ENCODE data around the gene CLINT1. TPM values are rescaled to one million over a fixed set of nuclear protein-coding genes. Genes with fewer than 3 reads are reported as not detected.
"Not testable (repeated sequence)": the region's sequence is repeated elsewhere in the genome, so short reads cannot be mapped to it uniquely, and the experiment has no call there.

CLINT1 gene
- total and polyA plus RNA-seq, 12 donors, result 15.1 to 54.7 (median 50.7) TPM

DNA sequence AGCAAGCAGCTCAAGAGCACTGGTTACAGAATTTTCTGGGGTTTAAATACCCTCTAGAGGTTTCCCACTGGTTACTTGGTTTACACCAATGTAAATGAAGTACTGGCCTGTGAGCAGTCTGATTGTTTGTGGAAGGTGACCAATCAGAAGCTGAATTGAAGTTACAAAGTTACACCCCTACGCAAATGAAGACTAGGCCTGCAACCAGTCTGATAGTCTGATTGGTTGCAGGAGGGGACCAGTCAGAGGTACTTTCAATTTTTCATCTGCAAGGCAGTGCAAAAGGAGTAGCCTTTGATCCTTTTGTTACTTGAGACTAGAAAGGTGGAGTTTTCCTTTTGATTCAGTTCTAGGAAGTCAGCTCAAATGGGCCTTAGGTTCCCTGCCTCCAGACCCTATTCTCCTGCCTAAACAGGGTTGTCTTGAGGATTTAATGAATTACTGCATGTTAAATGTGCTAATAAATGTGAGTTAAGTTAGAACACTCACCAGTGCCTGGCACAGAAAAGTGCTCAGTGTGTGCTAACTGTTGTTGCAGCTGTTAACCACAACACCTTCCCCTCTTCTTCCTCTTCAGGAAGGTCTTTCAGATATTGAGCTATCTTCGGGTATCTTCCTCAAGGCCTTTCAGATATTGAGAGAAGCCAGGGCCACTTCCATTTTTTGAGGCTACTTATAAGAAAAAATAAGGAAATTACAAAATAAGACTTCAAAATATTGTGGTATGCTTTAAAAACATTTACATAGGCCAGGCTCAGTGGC is 32.1 kb upstream of the CLINT1 start:
- DNase-seq (no peak), ATAC-seq (no peak)
- TF ChIP-seq, protein P1, sequence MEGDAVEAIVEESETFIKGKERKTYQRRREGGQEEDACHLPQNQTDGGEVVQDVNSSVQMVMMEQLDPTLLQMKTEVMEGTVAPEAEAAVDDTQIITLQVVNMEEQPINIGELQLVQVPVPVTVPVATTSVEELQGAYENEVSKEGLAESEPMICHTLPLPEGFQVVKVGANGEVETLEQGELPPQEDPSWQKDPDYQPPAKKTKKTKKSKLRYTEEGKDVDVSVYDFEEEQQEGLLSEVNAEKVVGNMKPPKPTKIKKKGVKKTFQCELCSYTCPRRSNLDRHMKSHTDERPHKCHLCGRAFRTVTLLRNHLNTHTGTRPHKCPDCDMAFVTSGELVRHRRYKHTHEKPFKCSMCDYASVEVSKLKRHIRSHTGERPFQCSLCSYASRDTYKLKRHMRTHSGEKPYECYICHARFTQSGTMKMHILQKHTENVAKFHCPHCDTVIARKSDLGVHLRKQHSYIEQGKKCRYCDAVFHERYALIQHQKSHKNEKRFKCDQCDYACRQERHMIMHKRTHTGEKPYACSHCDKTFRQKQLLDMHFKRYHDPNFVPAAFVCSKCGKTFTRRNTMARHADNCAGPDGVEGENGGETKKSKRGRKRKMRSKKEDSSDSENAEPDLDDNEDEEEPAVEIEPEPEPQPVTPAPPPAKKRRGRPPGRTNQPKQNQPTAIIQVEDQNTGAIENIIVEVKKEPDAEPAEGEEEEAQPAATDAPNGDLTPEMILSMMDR (IDR thresholded peaks at IDR 0.05), result no peak
- intact Hi-C loops (cut with DNase I), result no loop called here
- H3K9me3 ChIP-seq, result peaks cover 0 to 11% (median 0%) of the 10 kb centered on the region in 11 donors
- WGBS, 2 donors, result 88 to 98% methylated on average over 2 of the region's 2 CpGs
- H3K27me3 ChIP-seq, result no peaks in the 10 kb centered on the region
- peaks cover 0 to 15% (median 0%) of the 10 kb centered on the region in 9 donors for H3K4me1 ChIP-seq
- no peak overlapping the region for H3K27ac ChIP-seq
- no peaks in the 10 kb centered on the region for H3K36me3 ChIP-seq
- H3K4me3 ChIP-seq, result no peak overlapping the region

DNA sequence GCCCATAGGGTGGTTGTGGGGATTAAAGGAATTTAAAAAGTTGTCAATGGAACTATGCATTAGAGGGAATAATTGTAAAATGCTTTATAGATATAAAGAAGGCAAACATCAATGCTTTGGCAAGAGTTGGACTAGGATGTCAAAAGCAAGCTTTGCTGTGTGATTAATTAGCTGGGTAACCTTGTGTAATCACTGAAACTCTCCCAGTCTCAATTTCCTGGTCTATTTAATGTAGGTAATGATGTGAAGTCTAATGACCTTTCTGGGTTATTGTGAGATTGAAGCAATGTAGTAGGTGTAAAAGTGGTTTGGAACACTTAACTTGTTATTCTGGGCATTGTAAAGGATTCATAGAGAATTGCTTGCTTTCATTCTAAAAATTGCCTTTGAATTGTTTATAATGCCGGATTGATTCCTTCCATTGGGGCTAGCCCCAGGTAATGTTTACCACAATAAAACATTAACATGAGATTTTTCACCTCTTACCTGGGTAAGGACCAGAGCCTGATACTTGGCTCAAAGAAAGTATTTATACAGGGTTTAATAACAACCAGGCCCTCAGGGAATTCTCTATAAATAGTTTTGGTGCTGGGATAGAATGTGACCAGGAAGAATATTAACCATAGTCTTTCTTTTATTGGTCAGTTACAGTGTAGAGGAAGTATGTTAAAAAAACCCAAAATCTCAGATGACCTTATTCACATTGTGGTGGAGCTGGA is 30.0 kb upstream of the CLINT1 start:
- WGBS, 2 donors, result 89 to 97% methylated on average over 1 of the region's 1 CpG
- Histone ChIP-seq H3K36me3 (no peaks in the 10 kb centered on the region), H3K27ac (no peak overlapping the region), H3K4me3 (no peak overlapping the region), H3K9me3 (peaks cover 0 to 11% (median 0%) of the 10 kb centered on the region in 11 donors), H3K4me1 (peaks cover 0 to 15% (median 0%) of the 10 kb centered on the region in 9 donors), H3K27me3 (no peaks in the 10 kb centered on the region)
- ATAC-seq (no peak), DNase-seq (no peak)
- intact Hi-C loops (cut with DNase I), result no loop called here
- TF ChIP-seq, protein P1 (IDR thresholded peaks at IDR 0.05), result no peak

DNA sequence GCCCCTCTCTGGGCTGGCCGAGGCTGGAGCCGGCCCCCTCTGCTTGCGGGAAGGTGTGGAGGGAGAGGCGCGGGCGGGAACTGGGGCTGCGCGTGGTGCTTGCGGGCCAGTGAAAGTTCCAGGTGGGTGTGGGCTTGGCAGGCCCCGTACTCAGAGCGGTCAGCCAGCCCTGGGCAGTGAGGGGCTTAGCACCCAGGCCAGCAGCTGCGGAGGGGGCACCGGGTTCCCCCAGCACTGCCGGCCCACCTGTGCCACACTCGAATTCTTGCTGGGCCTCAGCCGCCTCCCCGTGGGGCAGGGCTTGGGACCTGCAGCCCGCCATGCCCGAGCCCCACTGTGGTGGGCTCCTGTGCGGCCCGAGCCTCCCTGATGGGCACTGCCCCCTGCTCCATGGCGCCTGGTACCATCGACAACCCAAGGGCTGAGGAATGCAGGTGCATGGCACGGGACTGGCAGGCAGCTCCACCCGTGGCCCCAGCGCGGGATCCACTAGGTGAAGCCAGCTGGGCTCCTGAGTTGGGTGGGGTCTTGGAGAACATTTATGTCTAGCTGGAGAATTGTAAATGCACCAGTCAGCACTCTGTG is 27.9 kb upstream of the CLINT1 start:
- peaks cover 0 to 15% (median 0%) of the 10 kb centered on the region in 9 donors for H3K4me1 ChIP-seq
- TF ChIP-seq, protein P1 (IDR thresholded peaks at IDR 0.05), result no peak
- H3K27ac ChIP-seq, result no peak overlapping the region
- DNase-seq, result no peak
- 90 to 98% methylated on average over 27 of the region's 27 CpGs for WGBS, 2 donors
- no peak overlapping the region for H3K4me3 ChIP-seq
- no peak for ATAC-seq
- intact Hi-C loops (cut with DNase I), result no loop called here
- no peaks in the 10 kb centered on the region for H3K36me3 ChIP-seq
- H3K27me3 ChIP-seq, result no peaks in the 10 kb centered on the region
- peaks cover 0 to 11% (median 0%) of the 10 kb centered on the region in 11 donors for H3K9me3 ChIP-seq

DNA sequence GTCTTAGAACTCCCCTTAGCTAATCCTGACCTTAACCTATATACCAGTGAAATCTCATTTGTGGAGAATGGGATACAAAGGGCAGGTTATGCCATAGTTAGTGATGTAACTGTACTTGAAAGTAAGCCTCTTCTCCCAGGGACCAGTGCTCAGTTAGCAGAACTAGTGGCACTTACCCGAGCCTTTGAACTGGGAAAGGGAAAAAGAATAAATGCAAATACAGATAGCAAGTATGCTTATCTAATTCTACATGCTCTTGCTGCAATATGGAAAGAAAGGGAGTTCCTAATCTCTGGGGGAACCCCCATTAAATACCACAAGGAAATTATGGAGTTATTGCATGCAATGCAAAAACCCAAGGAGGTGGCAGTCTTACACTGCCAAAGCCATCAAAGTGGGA is 26.1 kb upstream of the CLINT1 start:
- H3K9me3 ChIP-seq, result peaks cover 0 to 20% (median 0%) of the 10 kb centered on the region in 11 donors
- ATAC-seq; intact Hi-C loops (cut with DNase I); H3K4me1 ChIP-seq; H3K36me3 ChIP-seq; H3K27me3 ChIP-seq; H3K4me3 ChIP-seq; H3K27ac ChIP-seq; DNase-seq: not testable (repeated sequence)
- 77 to 83% methylated on average over 1 of the region's 1 CpG for WGBS, 2 donors

DNA sequence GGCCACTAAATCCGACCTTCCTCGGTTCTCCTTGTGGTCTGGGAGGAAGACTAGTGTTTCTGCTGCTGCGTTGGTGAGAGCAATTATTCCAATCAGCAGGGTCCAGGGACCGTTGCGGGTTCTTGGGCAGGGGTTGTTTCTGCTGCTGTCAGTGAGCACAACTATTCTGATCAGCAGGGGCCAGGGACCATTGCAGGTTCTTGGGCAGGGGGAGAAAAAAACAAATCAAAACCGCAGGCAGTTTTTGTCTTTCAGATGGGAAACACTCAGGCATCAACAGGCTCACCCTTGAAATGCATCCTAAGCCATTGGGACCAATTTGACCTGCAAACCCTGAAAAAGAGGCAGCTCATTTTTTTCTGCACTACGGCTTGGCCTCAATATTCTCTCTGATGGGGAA is 22.6 kb upstream of the CLINT1 start:
- peaks cover 0 to 13% (median 0%) of the 10 kb centered on the region in 11 donors for H3K9me3 ChIP-seq
- H3K27ac ChIP-seq; H3K4me3 ChIP-seq; H3K36me3 ChIP-seq; H3K4me1 ChIP-seq; DNase-seq; H3K27me3 ChIP-seq; ATAC-seq; intact Hi-C loops (cut with DNase I): not testable (repeated sequence)
- 82 to 85% methylated on average over 7 of the region's 7 CpGs for WGBS, 2 donors

All from heart right ventricle (tissue), 16 donors.